ENCODE results near the gene KIRREL2. TPM values are rescaled to one million over a fixed set of nuclear protein-coding genes. Genes with fewer than 3 reads are reported as not detected.
"Not testable (repeated sequence)": the region's sequence is repeated elsewhere in the genome, so short reads cannot be mapped to it uniquely, and the experiment has no call there.

Gene KIRREL2
- total RNA-seq, 2 experiments from 2014 or later, result 0.93 to 0.98 TPM

- H3K4me1 Mint-ChIP-seq, result peaks cover 56% of the 10 kb centered on the region
- H3K4me3 Mint-ChIP-seq, result peak within 1 kb of the TSS; percentile 75
- DNase-seq (peak; percentile 56), ATAC-seq (peak; percentile 23)
- H3K27ac Mint-ChIP-seq, result peak within 1 kb of the TSS; percentile 95
- intact Hi-C loops (cut with DNase I, micrococcal nuclease), result no loop called here
- POLR2A ChIA-PET, result no interaction called here
- H3K36me3 Mint-ChIP-seq (ENCODE audit: low read depth), result peaks cover 26% of the 10 kb centered on the region
- CTCF ChIA-PET, result interaction anchor here (0.6 to 0.8 kb wide), 2 partner anchors 45 to 260 kb away, joined by 3 read pairs; no protein-coding TSS in a partner anchor
- H3K27me3 Mint-ChIP-seq, result no peaks in the 10 kb centered on the region
- H3K9me3 Mint-ChIP-seq (ENCODE audit: low read depth), result no peaks in the 10 kb centered on the region
Measured at GRCh38 chr19:35901854-35902661, 45.3 kb downstream of the KIRREL2 start, which contains the start of gene HCST. HCST (plus strand) TSS chr19:35902529; CDS start chr19:35902594, 65 bp downstream.

- intact Hi-C loops (cut with DNase I, micrococcal nuclease), result no loop called here
- DNase-seq (no peak), ATAC-seq (no peak)
- Mint-ChIP-seq H3K36me3 (ENCODE audit: low read depth) (peaks cover 17% of the 10 kb centered on the region), H3K9me3 (ENCODE audit: low read depth) (no peaks in the 10 kb centered on the region), H3K4me3 (peak overlapping the region; percentile 75), H3K27me3 (no peaks in the 10 kb centered on the region), H3K4me1 (peaks cover 49% of the 10 kb centered on the region), H3K27ac (peak overlapping the region; percentile 95)
- ChIA-PET POLR2A (no interaction called here), CTCF (interaction anchor here (0.7 to 1.2 kb wide), 4 partner anchors 10 to 195 kb away, joined by 3 to 4 read pairs (median 4); no protein-coding TSS in a partner anchor)
Measured at GRCh38 chr19:35902870-35903475, 46.3 kb downstream of the KIRREL2 start.

GRCh38 chr19:35903550-35904179, 47.0 kb downstream of the KIRREL2 start:
- Mint-ChIP-seq H3K4me1 (peaks cover 45% of the 10 kb centered on the region), H3K4me3 (peak overlapping the region; percentile 75), H3K27ac (peak overlapping the region; percentile 95), H3K36me3 (ENCODE audit: low read depth) (peaks cover 10% of the 10 kb centered on the region), H3K9me3 (ENCODE audit: low read depth) (no peaks in the 10 kb centered on the region), H3K27me3 (no peaks in the 10 kb centered on the region)
- DNase-seq (peak; percentile 93), ATAC-seq (peak; percentile 54)
- intact Hi-C loops (cut with DNase I, micrococcal nuclease), result no loop called here
- ChIA-PET POLR2A (no interaction called here), CTCF (interaction anchor here (0.6 to 1.2 kb wide), 5 partner anchors 11 to 196 kb away, joined by 3 to 4 read pairs (median 3); no protein-coding TSS in a partner anchor)

- intact Hi-C loops (cut with DNase I, micrococcal nuclease), result no loop called here
Measured at GRCh38 chr19:35904311-35905068, 47.8 kb downstream of the KIRREL2 start.

GRCh38 chr19:35905178-35905727, 48.5 kb downstream of the KIRREL2 start:
- intact Hi-C loops (cut with DNase I, micrococcal nuclease), result no loop called here
- peaks cover 3% of the 10 kb centered on the region for H3K36me3 Mint-ChIP-seq (ENCODE audit: low read depth)
- no peak overlapping the region for H3K4me3 Mint-ChIP-seq
- DNase-seq, result no peak
- peaks cover 54% of the 10 kb centered on the region for H3K4me1 Mint-ChIP-seq
- no peaks in the 10 kb centered on the region for H3K9me3 Mint-ChIP-seq (ENCODE audit: low read depth)
- no peaks in the 10 kb centered on the region for H3K27me3 Mint-ChIP-seq
- H3K27ac Mint-ChIP-seq, result peak overlapping the region; percentile 66
- ChIA-PET POLR2A (no interaction called here), CTCF (interaction anchor here (0.6 to 1.1 kb wide), 3 partner anchors 26 to 432 kb away, joined by 3 read pairs; no protein-coding TSS in a partner anchor)
- ATAC-seq, result no peak

More at GRCh38 chr19:35904311-35905068, 47.8 kb downstream of the KIRREL2 start:
- Mint-ChIP-seq H3K36me3 (ENCODE audit: low read depth) (peaks cover 4% of the 10 kb centered on the region), H3K27ac (peak overlapping the region; percentile 66), H3K9me3 (ENCODE audit: low read depth) (no peaks in the 10 kb centered on the region), H3K4me3 (no peak overlapping the region), H3K4me1 (peaks cover 51% of the 10 kb centered on the region), H3K27me3 (no peaks in the 10 kb centered on the region)
- DNase-seq (no peak), ATAC-seq (no peak)
- POLR2A ChIA-PET, result no interaction called here
- CTCF ChIA-PET, result interaction anchor here (0.6 to 1.1 kb wide), 2 partner anchors 26 to 34 kb away, joined by 3 read pairs; no protein-coding TSS in a partner anchor

DNA sequence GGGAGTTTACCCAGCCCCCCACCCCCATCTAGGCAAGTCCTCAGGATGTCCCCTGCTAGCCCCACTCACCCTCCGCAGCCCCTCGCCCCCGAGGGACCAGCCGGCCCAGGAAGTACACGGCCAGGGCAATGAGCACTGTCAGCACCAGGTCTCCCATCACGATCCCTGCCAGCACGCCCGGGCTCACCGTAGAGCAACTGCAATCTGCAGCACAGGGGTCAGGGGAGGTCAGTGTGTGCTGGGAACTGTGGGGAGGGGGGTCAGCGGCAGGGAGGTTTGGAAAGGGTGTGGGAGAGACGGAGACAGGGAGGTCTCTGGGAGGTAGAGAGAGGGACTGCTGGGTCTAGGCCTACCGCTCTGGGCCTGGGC, 50.6 kb downstream of the KIRREL2 start:
- CTCF ChIA-PET, result no interaction called here
- no peak for DNase-seq
- no peaks in the 10 kb centered on the region for H3K27me3 Mint-ChIP-seq
- POLR2A ChIA-PET, result no interaction called here
- H3K36me3 Mint-ChIP-seq (ENCODE audit: low read depth), result peaks cover 3% of the 10 kb centered on the region
- H3K4me3 Mint-ChIP-seq, result no peak overlapping the region
- intact Hi-C loops (cut with DNase I, micrococcal nuclease), result no loop called here
- no peak overlapping the region for H3K27ac Mint-ChIP-seq
- peaks cover 46% of the 10 kb centered on the region for H3K4me1 Mint-ChIP-seq
- no peak for ATAC-seq
- H3K9me3 Mint-ChIP-seq (ENCODE audit: low read depth), result no peaks in the 10 kb centered on the region

- no peak for ATAC-seq
- intact Hi-C loops (cut with DNase I, micrococcal nuclease), result no loop called here
- ChIA-PET POLR2A (no interaction called here), CTCF (no interaction called here)
- H3K27me3 Mint-ChIP-seq, result no peaks in the 10 kb centered on the region
- H3K36me3 Mint-ChIP-seq (ENCODE audit: low read depth), result peaks cover 3% of the 10 kb centered on the region
- no peak within 1 kb of the TSS for H3K4me3 Mint-ChIP-seq
- peak within 1 kb of the TSS; percentile 18 for H3K27ac Mint-ChIP-seq
- no peak for DNase-seq
- peaks cover 40% of the 10 kb centered on the region for H3K4me1 Mint-ChIP-seq
- no peaks in the 10 kb centered on the region for H3K9me3 Mint-ChIP-seq (ENCODE audit: low read depth)
Measured at GRCh38 chr19:35908010-35908441, 51.3 kb downstream of the KIRREL2 start, which contains the start of gene TYROBP. TYROBP (minus strand) TSS chr19:35908295; CDS start chr19:35908228, 67 bp downstream.

GRCh38 chr19:35908973-35909683, 52.4 kb downstream of the KIRREL2 start:
- Mint-ChIP-seq H3K4me3 (no peak overlapping the region), H3K9me3 (ENCODE audit: low read depth) (no peaks in the 10 kb centered on the region), H3K27ac (peak overlapping the region; percentile 18), H3K36me3 (ENCODE audit: low read depth) (no peaks in the 10 kb centered on the region), H3K27me3 (no peaks in the 10 kb centered on the region), H3K4me1 (peaks cover 38% of the 10 kb centered on the region)
- ChIA-PET POLR2A (no interaction called here), CTCF (interaction anchor here (0.5 to 0.9 kb wide), 4 partner anchors 22 to 359 kb away, joined by 3 read pairs; no protein-coding TSS in a partner anchor)
- intact Hi-C loops (cut with DNase I, micrococcal nuclease), result no loop called here
- DNase-seq (no peak), ATAC-seq (no peak)

GRCh38 chr19:35909684-35910035, 52.9 kb downstream of the KIRREL2 start:
- Mint-ChIP-seq H3K27ac (no peak overlapping the region), H3K4me3 (no peak overlapping the region), H3K27me3 (no peaks in the 10 kb centered on the region), H3K9me3 (ENCODE audit: low read depth) (no peaks in the 10 kb centered on the region), H3K4me1 (peaks cover 32% of the 10 kb centered on the region), H3K36me3 (ENCODE audit: low read depth) (no peaks in the 10 kb centered on the region)
- DNase-seq (no peak), ATAC-seq (no peak)
- intact Hi-C loops (cut with DNase I, micrococcal nuclease), result no loop called here
- ChIA-PET POLR2A (no interaction called here), CTCF (interaction anchor here (0.6 to 0.9 kb wide), 2 partner anchors 24 to 359 kb away, joined by 3 read pairs; no protein-coding TSS in a partner anchor)

DNA sequence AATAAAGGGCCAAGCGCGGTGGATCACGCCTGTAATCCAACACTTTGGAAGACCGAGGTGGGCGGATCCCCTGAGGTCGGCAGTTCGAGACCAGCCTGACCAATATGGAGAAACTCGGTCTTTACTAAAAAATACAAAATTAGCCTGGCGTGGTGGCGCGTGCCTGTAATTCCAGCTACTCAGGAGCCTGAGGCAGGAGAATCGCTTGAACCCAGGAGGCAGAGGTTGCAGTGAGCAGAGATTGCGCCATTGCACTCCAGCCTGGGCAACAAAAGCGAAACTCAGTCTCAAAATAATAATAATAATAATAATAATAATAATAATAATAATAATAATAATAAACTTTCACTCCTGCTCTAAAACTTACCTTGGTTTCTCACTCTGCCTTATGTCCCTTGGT, 53.6 kb downstream of the KIRREL2 start:
- POLR2A ChIA-PET; H3K36me3 Mint-ChIP-seq (ENCODE audit: low read depth); H3K27ac Mint-ChIP-seq; ATAC-seq; H3K4me3 Mint-ChIP-seq; intact Hi-C loops (cut with DNase I, micrococcal nuclease); H3K9me3 Mint-ChIP-seq (ENCODE audit: low read depth); DNase-seq; CTCF ChIA-PET; H3K27me3 Mint-ChIP-seq: not testable (repeated sequence)
- H3K4me1 Mint-ChIP-seq, result peaks cover 27% of the 10 kb centered on the region
